ENCODE measurements around the gene SPEM2. TPM values are rescaled to one million over a fixed set of nuclear protein-coding genes. Genes with fewer than 3 reads are reported as not detected.

SPEM2 gene
- total and polyA plus RNA-seq, 2 of the 8 experiments (the other 6 are each of a cell fraction or from before 2014, with no cell fraction given), result 0.03 TPM; not detected in 1

- no peak overlapping the region for H4K8ac ChIP-seq (ENCODE audit: extremely low read depth, insufficient read depth, low read length)
- no peak for TF ChIP-seq TBP (IDR thresholded peaks at IDR 0.05; ENCODE audit: low read depth, low read length)
- TF ChIP-seq USF2 (IDR thresholded peaks at IDR 0.05; ENCODE audit: low read length), result no peak
- no peak for TF ChIP-seq MAFK (IDR thresholded peaks at IDR 0.05; ENCODE audit: low read depth, low read length)
- TF ChIP-seq E2F6 (IDR thresholded peaks at IDR 0.05), result no peak
- TF ChIP-seq TEAD4 (IDR thresholded peaks at IDR 0.05; ENCODE audit: low read depth, low read length), result no peak
- no peak for TF ChIP-seq YY1 (IDR thresholded peaks at IDR 0.05; ENCODE audit: low read depth, low read length)
Measured at GRCh38 chr17:7425756-7426155, 340 bp downstream of the SPEM2 start.

More at GRCh38 chr17:7425756-7426155, 340 bp downstream of the SPEM2 start:
- no peak overlapping the region for H4K91ac ChIP-seq (replicated peaks; ENCODE audit: insufficient read length, low read length)
- H3K9me3 ChIP-seq (ENCODE audit: insufficient read depth in 2 of 2, low read depth in 1 of 2, low read length in 1 of 2), result no peaks in the 10 kb centered on the region
- H2BK12ac ChIP-seq (ENCODE audit: low read depth, low read length), result no peak overlapping the region
- no peak overlapping the region for H3K27ac ChIP-seq (ENCODE audit: low read depth, low read length)
- 90% methylated on average over 8 of the region's 8 CpGs; no CpG with 5 or more reads in 1 of the 2 experiments for WGBS, 2 experiments (ENCODE audit: extremely low coverage in 1 of 2, insufficient coverage in 1 of 2, insufficient read length in 1 of 2, insufficient replicate concordance in 2 of 2, low coverage in 1 of 2, low lambda C conversion rate in 2 of 2, missing lambda C conversion rate in 1 of 2)
- no peak for DNase-seq (ENCODE audit: low read depth in 1 of 2, low spot score in 2 of 2)
- H2BK15ac ChIP-seq (ENCODE audit: low read length), result no peak overlapping the region
- no peak overlapping the region for H4K5ac ChIP-seq (ENCODE audit: insufficient read length, low read depth, low read length)
- H3K9ac ChIP-seq (replicated peaks in 1 of 4; ENCODE audit: extremely low read depth in 1 of 4, low read depth in 3 of 4, low read length in 3 of 4), result no peak overlapping the region
- H4K20me1 ChIP-seq (replicated peaks in 1 of 2; ENCODE audit: control insufficient read depth in 1 of 2, insufficient read depth in 2 of 2, low read length in 2 of 2), result peaks cover 0 to 4% of the 10 kb centered on the region in 2 experiments
- POLR2A ChIA-PET (ENCODE audit: partially characterized antibody), result interaction anchor here (0.8 to 2.6 kb wide), 4 partner anchors 9 to 58 kb away, joined by 3 to 13 read pairs (median 4); partner anchors contain the start of genes POLR2A and TMEM102
- H3K27me3 ChIP-seq (replicated peaks in 1 of 4; ENCODE audit: control insufficient read depth in 3 of 4, extremely low read depth in 1 of 4, insufficient read depth in 3 of 4, low read length in 3 of 4), result no peaks in the 10 kb centered on the region; a peak in 1 of 7 replicates
- no peak overlapping the region for H3K56ac ChIP-seq (replicated peaks; ENCODE audit: insufficient read length, low read depth, low read length)
- CTCF ChIA-PET (ENCODE audit: partially characterized antibody), result interaction anchor here (0.6 to 3.3 kb wide), 4 partner anchors 11 to 88 kb away, joined by 3 to 17 read pairs (median 6); partner anchors contain the start of gene TMEM102
- H3K79me2 ChIP-seq (ENCODE audit: control insufficient read depth in 1 of 2, insufficient read depth in 2 of 2, low read length in 2 of 2), result no peaks in the 10 kb centered on the region
- no peak overlapping the region for H3K4me3 ChIP-seq (ENCODE audit: extremely low read depth in 1 of 4, insufficient read depth in 2 of 4, low read depth in 3 of 4, low read length in 4 of 4)
- no peak overlapping the region for H3K14ac ChIP-seq (ENCODE audit: insufficient read length)
- H3K23ac ChIP-seq (ENCODE audit: insufficient read length), result no peak overlapping the region
- peaks cover 0 to 2% (median 0%) of the 10 kb centered on the region in 4 experiments; a peak in 1 of 7 replicates for H3K4me1 ChIP-seq (replicated peaks in 1 of 4; ENCODE audit: control insufficient read depth in 3 of 4, insufficient read depth in 4 of 4, low read length in 3 of 4)
- no peaks in the 10 kb centered on the region for H3K79me1 ChIP-seq (ENCODE audit: low read depth, low read length)
- H2AK5ac ChIP-seq (ENCODE audit: low read depth, low read length), result no peak overlapping the region
- no peak for FAIRE-seq
- H2BK120ac ChIP-seq (replicated peaks; ENCODE audit: low read depth, low read length), result no peak overlapping the region
- no peak overlapping the region for H2AFZ ChIP-seq (ENCODE audit: low read length)
- no peaks in the 10 kb centered on the region for H3K36me3 ChIP-seq (ENCODE audit: control insufficient read depth in 2 of 4, insufficient read depth in 4 of 4, low read length in 3 of 4)
- H3K23me2 ChIP-seq (ENCODE audit: low read depth, low read length), result no peaks in the 10 kb centered on the region
- H3K18ac ChIP-seq (ENCODE audit: extremely low read depth, low read length), result no peak overlapping the region
- H3K4ac ChIP-seq (replicated peaks; ENCODE audit: insufficient read length, low read depth, low read length), result no peak overlapping the region
- H2BK20ac ChIP-seq (ENCODE audit: low read length), result no peak overlapping the region
- H2BK5ac ChIP-seq (ENCODE audit: low read depth, low read length), result no peak overlapping the region
- H3K4me2 ChIP-seq (ENCODE audit: insufficient read depth in 1 of 2, low read depth in 2 of 2, low read length in 2 of 2), result no peak overlapping the region

All from H1 (cell line).